Activated naive CD8-positive, alpha-beta T cell treated with anti-CD3 and anti-CD28 coated beads for 36 hours (primary cell): ENCODE data around the gene MYCBPAP. TPM values are rescaled to one million over a fixed set of nuclear protein-coding genes. Genes with fewer than 3 reads are reported as not detected.
A peak's percentile ranks its signal among the peaks of the same experiment; 100 is the strongest.
"Not testable (repeated sequence)": the region's sequence is repeated elsewhere in the genome, so short reads cannot be mapped to it uniquely, and the experiment has no call there.

ENCODE experiments used
- DNase-seq: peaks from one replicate; pipeline ENCODE4 v3.0.0; 2021
- H3K27ac Mint-ChIP-seq: one replicate; pipeline ENCODE4 v1.8.0; 2022; ENCODE audit warnings: mild to moderate bottlenecking, moderate library complexity, mixed read lengths
- H3K27me3 Mint-ChIP-seq: one replicate; pipeline ENCODE4 v1.8.0; 2022; ENCODE audit warnings: mild to moderate bottlenecking, mixed read lengths
- H3K36me3 Mint-ChIP-seq: one replicate; pipeline ENCODE4 v1.8.0; 2021; ENCODE audit warnings: mild to moderate bottlenecking, mixed read lengths
- H3K4me1 Mint-ChIP-seq: one replicate; pipeline ENCODE4 v1.8.0; 2021; ENCODE audit warnings: mixed read lengths
- H3K4me3 Mint-ChIP-seq: one replicate; pipeline ENCODE4 v1.8.0; 2022; ENCODE audit warnings: mild to moderate bottlenecking, moderate library complexity, mixed read lengths
- H3K9me3 Mint-ChIP-seq: one replicate; pipeline ENCODE4 v1.8.0; 2022; ENCODE audit warnings: mixed read lengths
- total RNA-seq, 2 experiments: library from RNA; stranded (reverse); gene quantifications; one replicate each; pipeline ENCODE4 v1.2.3, GENCODE V29; 2021

MYCBPAP gene
- total RNA-seq, 2 experiments from 2014 or later: 0.56 to 1.1 TPM

DNA sequence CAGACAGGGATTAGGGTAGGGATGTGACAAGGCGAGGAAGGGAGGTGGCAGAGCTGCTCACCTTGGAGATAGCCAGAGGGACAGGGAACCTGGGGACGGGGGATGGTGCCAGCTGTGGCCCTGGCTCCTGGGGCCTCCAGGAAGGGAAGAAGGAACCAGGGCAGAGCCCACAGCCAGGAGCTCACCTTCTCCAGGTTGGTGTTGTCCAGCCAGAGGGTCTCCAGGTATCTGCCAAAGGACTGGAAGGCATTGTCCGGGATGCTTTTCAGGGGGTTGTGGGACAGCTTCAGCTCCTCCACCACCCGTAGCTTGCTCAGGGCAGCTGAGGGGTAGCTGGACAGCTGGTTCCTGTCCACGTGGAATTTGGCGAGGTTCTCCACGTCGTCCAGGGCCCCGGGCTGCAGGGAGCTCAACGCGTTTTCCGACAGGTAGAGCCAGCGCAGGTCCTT, 40.4 kb upstream of the MYCBPAP start:
- H3K4me3 Mint-ChIP-seq: no peak overlapping the region
- peaks cover 34% of the 10 kb centered on the region for H3K27me3 Mint-ChIP-seq
- H3K4me1 Mint-ChIP-seq: peaks cover 7% of the 10 kb centered on the region
- DNase-seq: no peak
- H3K9me3 Mint-ChIP-seq: no peaks in the 10 kb centered on the region
- H3K36me3 Mint-ChIP-seq: no peaks in the 10 kb centered on the region
- H3K27ac Mint-ChIP-seq: no peak overlapping the region

DNA sequence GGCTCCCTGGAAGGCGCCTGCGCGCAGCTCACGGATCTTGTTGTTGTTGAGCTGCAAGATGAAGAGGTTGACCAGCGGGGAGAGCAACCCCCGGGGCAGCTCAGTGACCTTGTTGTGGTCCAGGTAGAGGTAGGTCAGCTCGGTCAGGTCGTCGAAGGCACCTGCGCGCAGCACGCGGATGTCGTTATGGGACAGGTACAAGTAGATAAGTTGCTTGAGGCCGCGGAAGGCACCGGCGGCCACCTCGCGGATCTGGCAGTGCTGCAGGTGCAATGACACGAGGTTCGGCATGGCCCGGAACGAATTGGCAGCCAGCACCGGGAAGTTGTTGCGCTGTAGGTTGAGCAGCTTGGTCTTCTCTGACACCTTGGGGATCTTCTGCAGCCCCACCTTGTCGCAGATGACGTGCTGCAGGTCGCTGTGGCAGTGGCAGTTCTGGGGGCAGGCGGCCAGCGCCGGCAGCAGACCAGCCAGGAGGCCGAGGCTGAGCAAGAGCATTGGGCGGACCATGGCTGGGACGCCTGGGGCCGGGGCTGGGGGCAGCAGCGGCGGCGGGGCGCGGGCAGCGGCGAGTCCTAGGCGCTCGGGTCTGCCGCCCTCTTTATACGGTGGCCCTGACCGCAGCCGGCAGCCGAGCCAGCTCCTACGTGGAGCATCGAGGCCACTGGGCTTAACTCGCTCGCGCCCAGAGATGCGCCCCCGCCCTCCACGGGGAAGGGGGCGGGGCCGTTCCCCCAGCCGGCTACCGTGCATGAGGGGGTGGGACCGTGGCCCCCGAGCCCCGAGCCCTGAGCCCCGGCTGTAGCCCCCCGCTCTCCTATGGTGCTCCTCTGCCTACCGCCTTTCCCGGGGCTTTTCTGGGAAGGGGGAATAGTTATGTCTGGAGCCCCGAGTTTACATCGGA, 39.7 kb upstream of the MYCBPAP start, which contains the start of gene CHAD:
Gene CHAD, minus strand, starts transcription at position 577 of the 904 bp plus-strand sequence. Its CDS starts 67 bp downstream, at position 510.
- peaks cover 34% of the 10 kb centered on the region for H3K27me3 Mint-ChIP-seq
- no peak within 1 kb of the TSS for H3K4me3 Mint-ChIP-seq
- H3K27ac Mint-ChIP-seq: no peak within 1 kb of the TSS
- no peak for DNase-seq
- peaks cover 7% of the 10 kb centered on the region for H3K4me1 Mint-ChIP-seq
- H3K9me3 Mint-ChIP-seq: no peaks in the 10 kb centered on the region
- H3K36me3 Mint-ChIP-seq: no peaks in the 10 kb centered on the region

DNA sequence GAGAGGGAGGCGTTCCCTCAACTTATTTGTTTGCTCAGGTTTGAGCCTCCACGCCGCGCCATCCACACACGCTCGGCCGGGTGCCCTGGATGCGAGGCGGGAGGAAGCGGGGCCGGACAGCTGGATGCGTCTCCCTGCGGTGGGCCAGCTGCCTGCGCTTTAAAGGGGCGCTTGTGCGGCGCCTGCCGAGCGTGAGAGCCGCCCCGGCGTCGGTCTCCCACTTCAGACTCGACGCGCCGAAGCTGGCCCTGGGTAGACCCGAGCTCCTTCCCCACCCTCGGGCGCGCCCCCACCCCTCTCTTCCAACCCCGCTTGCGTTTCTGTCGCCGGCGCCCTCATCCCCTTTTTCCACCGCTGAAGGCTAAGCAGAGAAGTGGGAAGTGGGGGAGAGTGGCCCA, 39.0 kb upstream of the MYCBPAP start:
- DNase-seq: no peak
- no peaks in the 10 kb centered on the region for H3K9me3 Mint-ChIP-seq
- no peaks in the 10 kb centered on the region for H3K36me3 Mint-ChIP-seq
- no peak overlapping the region for H3K4me3 Mint-ChIP-seq
- peaks cover 7% of the 10 kb centered on the region for H3K4me1 Mint-ChIP-seq
- peaks cover 34% of the 10 kb centered on the region for H3K27me3 Mint-ChIP-seq
- no peak overlapping the region for H3K27ac Mint-ChIP-seq

- no peak for DNase-seq
- Mint-ChIP-seq H3K36me3 (no peaks in the 10 kb centered on the region), H3K9me3 (no peaks in the 10 kb centered on the region), H3K4me1 (peaks cover 7% of the 10 kb centered on the region), H3K27me3 (peaks cover 34% of the 10 kb centered on the region), H3K27ac (no peak overlapping the region), H3K4me3 (no peak overlapping the region)
Observed at GRCh38 chr17:50469671-50470305, 38.5 kb upstream of the MYCBPAP start.

GRCh38 chr17:50470426-50470825, 37.8 kb upstream of the MYCBPAP start:
- Mint-ChIP-seq H3K27ac (no peak overlapping the region), H3K9me3 (no peaks in the 10 kb centered on the region), H3K27me3 (peaks cover 34% of the 10 kb centered on the region), H3K4me1 (peaks cover 7% of the 10 kb centered on the region), H3K4me3 (no peak overlapping the region), H3K36me3 (no peaks in the 10 kb centered on the region)
- no peak for DNase-seq

DNA sequence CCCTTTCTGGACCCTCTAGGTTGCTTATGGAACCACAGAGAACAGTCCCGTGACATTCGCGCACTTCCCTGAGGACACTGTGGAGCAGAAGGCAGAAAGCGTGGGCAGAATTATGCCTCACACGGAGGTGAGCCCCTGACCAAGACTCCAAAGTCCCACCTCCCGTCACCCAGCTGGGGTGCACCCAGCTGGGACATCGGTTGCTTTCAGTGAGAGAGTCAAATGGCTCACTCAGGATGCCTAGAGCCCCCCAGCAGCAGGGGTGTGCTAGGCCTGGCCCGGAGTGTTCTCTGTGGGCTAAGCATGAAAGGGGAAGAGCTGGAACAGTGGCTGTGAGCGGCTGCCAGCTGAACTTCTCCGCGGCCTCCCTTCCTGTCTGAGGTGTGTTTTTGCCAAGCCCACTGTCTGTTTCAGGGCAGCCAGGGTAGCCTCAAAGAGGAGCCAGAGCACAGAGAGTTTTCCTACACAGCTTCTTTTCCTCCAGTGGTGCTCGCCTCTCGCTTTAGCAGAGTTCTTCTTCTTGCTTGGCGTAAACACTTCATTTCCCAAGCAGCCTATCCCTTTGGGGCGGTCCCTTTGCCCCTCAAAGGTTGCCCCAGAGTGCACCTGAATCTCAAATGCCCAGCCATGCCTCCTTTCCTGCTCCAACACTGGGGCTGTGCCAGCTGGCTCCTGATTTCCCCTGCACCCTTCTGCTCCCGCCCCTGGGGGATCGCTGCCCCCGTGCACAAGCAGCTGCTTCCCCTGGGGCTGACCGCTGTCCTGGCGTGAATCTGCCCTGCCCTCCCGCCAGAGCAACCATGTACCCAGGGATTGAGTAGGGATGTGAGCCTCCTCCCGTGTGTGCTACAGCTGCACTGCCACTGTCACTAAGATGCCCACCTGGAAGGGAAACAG, 37.0 kb upstream of the MYCBPAP start:
- no peak overlapping the region for H3K27ac Mint-ChIP-seq
- H3K9me3 Mint-ChIP-seq: no peaks in the 10 kb centered on the region
- H3K36me3 Mint-ChIP-seq: no peaks in the 10 kb centered on the region
- H3K27me3 Mint-ChIP-seq: peaks cover 34% of the 10 kb centered on the region
- DNase-seq: no peak
- H3K4me3 Mint-ChIP-seq: no peak overlapping the region
- H3K4me1 Mint-ChIP-seq: peaks cover 7% of the 10 kb centered on the region

DNA sequence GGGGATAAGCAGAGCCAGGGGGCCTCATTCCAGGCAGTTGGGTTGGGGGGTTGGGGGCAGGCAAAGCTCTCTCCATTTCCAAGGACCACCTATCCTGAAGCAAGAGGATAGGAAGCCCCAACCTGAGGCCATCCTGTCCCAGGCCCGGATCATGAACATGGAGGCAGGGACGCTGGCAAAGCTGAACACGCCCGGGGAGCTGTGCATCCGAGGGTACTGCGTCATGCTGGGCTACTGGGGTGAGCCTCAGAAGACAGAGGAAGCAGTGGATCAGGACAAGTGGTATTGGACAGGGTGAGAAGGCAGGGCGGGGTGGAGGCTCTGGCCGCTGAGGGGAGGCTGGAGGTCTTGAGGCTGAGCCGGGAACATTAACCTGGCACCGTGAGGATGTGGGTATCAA, 36.0 kb upstream of the MYCBPAP start:
- Mint-ChIP-seq H3K9me3 (no peaks in the 10 kb centered on the region), H3K36me3 (no peaks in the 10 kb centered on the region), H3K27me3 (peaks cover 32% of the 10 kb centered on the region), H3K4me1 (peaks cover 7% of the 10 kb centered on the region), H3K27ac (no peak overlapping the region), H3K4me3 (no peak overlapping the region)
- DNase-seq: no peak

GRCh38 chr17:50472761-50473161, 35.5 kb upstream of the MYCBPAP start:
- peaks cover 27% of the 10 kb centered on the region for H3K27me3 Mint-ChIP-seq
- H3K9me3 Mint-ChIP-seq, DNase-seq, H3K27ac Mint-ChIP-seq, H3K36me3 Mint-ChIP-seq, H3K4me1 Mint-ChIP-seq, H3K4me3 Mint-ChIP-seq: not testable (repeated sequence)

DNA sequence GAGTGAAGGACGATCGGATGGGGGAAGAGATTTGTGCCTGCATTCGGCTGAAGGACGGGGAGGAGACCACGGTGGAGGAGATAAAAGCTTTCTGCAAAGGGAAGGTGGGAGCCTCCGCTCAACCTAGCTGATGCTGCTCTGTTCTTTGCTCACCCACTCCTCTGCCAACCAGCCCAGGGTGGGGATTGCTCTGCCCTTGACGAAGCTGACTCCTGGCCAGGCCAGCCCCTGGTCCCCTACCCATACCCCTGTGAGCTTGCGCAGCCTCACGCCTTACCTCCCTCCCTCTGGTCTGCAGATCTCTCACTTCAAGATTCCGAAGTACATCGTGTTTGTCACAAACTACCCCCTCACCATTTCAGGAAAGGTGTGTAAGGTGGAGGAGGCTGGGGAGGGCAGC, 34.3 kb upstream of the MYCBPAP start:
- H3K27ac Mint-ChIP-seq: no peak overlapping the region
- H3K4me3 Mint-ChIP-seq: no peak overlapping the region
- H3K27me3 Mint-ChIP-seq: peaks cover 19% of the 10 kb centered on the region
- H3K4me1 Mint-ChIP-seq: peaks cover 13% of the 10 kb centered on the region
- DNase-seq: no peak
- H3K9me3 Mint-ChIP-seq: no peaks in the 10 kb centered on the region
- H3K36me3 Mint-ChIP-seq: no peaks in the 10 kb centered on the region

DNA sequence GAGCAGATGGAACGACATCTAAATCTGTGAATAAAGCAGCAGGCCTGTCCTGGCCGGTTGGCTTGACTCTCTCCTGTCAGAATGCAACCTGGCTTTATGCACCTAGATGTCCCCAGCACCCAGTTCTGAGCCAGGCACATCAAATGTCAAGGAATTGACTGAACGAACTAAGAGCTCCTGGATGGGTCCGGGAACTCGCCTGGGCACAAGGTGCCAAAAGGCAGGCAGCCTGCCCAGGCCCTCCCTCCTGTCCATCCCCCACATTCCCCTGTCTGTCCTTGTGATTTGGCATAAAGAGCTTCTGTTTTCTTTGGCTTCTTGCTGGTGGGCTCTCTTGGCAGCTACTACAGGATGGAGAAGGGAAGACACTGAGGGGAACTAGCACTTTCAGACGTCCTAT, 33.7 kb upstream of the MYCBPAP start:
- H3K27ac Mint-ChIP-seq: no peak overlapping the region
- peaks cover under 1% of the 10 kb centered on the region for H3K36me3 Mint-ChIP-seq
- no peaks in the 10 kb centered on the region for H3K9me3 Mint-ChIP-seq
- peaks cover 14% of the 10 kb centered on the region for H3K4me1 Mint-ChIP-seq
- peaks cover 15% of the 10 kb centered on the region for H3K27me3 Mint-ChIP-seq
- DNase-seq: no peak
- H3K4me3 Mint-ChIP-seq: no peak overlapping the region

GRCh38 chr17:50475362-50475761, 32.9 kb upstream of the MYCBPAP start:
- no peak overlapping the region for H3K27ac Mint-ChIP-seq
- H3K9me3 Mint-ChIP-seq: no peaks in the 10 kb centered on the region
- no peak for DNase-seq
- peaks cover 7% of the 10 kb centered on the region for H3K27me3 Mint-ChIP-seq
- peaks cover 22% of the 10 kb centered on the region for H3K4me1 Mint-ChIP-seq
- H3K36me3 Mint-ChIP-seq: peaks cover 4% of the 10 kb centered on the region
- no peak overlapping the region for H3K4me3 Mint-ChIP-seq

GRCh38 chr17:50475775-50476544, 32.3 kb upstream of the MYCBPAP start:
- not testable (repeated sequence) for H3K4me3 Mint-ChIP-seq

GRCh38 chr17:50476545-50477315, 31.5 kb upstream of the MYCBPAP start:
- Mint-ChIP-seq H3K9me3 (no peaks in the 10 kb centered on the region), H3K36me3 (peaks cover 4% of the 10 kb centered on the region), H3K27ac (no peak overlapping the region), H3K4me1 (peaks cover 21% of the 10 kb centered on the region), H3K4me3 (no peak overlapping the region), H3K27me3 (no peaks in the 10 kb centered on the region)
- DNase-seq: no peak

More at GRCh38 chr17:50475775-50476544, 32.3 kb upstream of the MYCBPAP start:
- not testable (repeated sequence) for H3K27me3 Mint-ChIP-seq, H3K27ac Mint-ChIP-seq, H3K36me3 Mint-ChIP-seq, H3K9me3 Mint-ChIP-seq, DNase-seq
- peaks cover 22% of the 10 kb centered on the region for H3K4me1 Mint-ChIP-seq

- Mint-ChIP-seq H3K4me3 (peak overlapping the region; percentile 84), H3K36me3 (peaks cover 9% of the 10 kb centered on the region), H3K4me1 (peaks cover 26% of the 10 kb centered on the region), H3K27ac (peak overlapping the region; percentile 94), H3K27me3 (no peaks in the 10 kb centered on the region), H3K9me3 (no peaks in the 10 kb centered on the region)
- no peak for DNase-seq
Observed at GRCh38 chr17:50477976-50478375, 30.3 kb upstream of the MYCBPAP start.
